LHCN-M2 (cell line): ENCODE results near the gene TMA7. TPM values are rescaled to one million over a fixed set of nuclear protein-coding genes. Genes with fewer than 3 reads are reported as not detected.
"Not testable (repeated sequence)": the region's sequence is repeated elsewhere in the genome, so short reads cannot be mapped to it uniquely, and the experiment has no call there.

ENCODE experiments used
- DNase-seq: peaks from one replicate; pipeline ENCODE4 v3.0.0-alpha.2; 2012; ENCODE audit warnings: low read depth
- total RNA-seq: library from RNA; depleted of rRNA; stranded (reverse); fragments of >200 nt; gene quantifications from 2 replicates; pipeline ENCODE4 v1.2.3, GENCODE V29; 2014

Gene TMA7
- total RNA-seq, 1 experiment from 2014 or later: 406 TPM

GRCh38 chr3:48435774-48436476 is 4.1 kb upstream of the TMA7 start:
- peak; percentile 72 for DNase-seq

- no peak for DNase-seq
Measured at GRCh38 chr3:48436477-48436787, 3.6 kb upstream of the TMA7 start.

GRCh38 chr3:48436855-48437254 is 3.2 kb upstream of the TMA7 start:
- DNase-seq: no peak

DNA sequence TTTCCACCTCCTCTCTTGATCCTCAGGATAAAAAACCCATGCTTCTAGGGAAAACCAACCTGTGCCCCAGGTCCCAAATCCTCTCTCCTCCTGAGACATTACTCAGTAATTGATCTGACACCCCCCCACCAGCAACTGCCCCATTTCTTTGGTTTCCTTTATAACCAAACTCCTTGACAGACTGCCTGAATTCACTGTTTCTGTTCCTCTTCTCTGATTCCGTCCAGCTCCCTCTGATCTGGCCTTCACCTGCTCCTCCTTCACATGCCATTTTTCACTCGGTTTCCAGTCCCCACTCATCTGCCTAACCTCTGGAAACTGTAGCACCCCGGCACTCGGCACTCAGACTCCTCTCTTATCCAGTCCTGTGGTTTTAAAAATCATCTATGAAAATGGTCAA is 2.2 kb upstream of the TMA7 start:
- no peak for DNase-seq

GRCh38 chr3:48440590-48440958 is 517 bp downstream of the TMA7 start:
- no peak for DNase-seq

GRCh38 chr3:48441940-48442339 is 1.9 kb downstream of the TMA7 start:
- no peak for DNase-seq

GRCh38 chr3:48445277-48445882 is 5.3 kb downstream of the TMA7 start:
- no peak for DNase-seq

DNA sequence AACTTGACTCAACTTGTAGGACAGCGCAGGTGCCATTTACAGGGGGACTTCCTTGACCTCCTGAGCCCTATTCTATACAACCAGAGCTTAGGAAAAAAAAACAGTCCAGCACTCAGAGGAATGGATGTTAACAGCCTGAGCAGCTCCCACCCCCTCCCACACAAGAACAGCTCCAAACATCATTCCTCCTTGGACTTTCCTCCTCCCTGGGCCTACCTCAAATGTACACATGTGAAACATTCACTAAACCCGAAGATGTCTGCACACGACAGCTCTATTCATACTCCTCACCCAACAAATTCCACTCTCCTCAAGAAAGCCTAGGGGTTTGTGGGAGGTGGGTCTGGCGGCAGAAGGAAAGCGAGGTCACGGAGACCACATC is 6.0 kb downstream of the TMA7 start:
- DNase-seq: no peak

GRCh38 chr3:48446425-48447193 is 6.6 kb downstream of the TMA7 start, which contains the start of gene ATRIP:
Gene ATRIP (plus strand): TSS chr3:48446737. CDS start chr3:48446846, 109 bp downstream.
- peak; percentile 83 for DNase-seq

- DNase-seq: no peak
Measured at GRCh38 chr3:48451270-48451669, 11.2 kb downstream of the TMA7 start.

GRCh38 chr3:48456456-48456855 is 16.4 kb downstream of the TMA7 start:
- DNase-seq: no peak

DNA sequence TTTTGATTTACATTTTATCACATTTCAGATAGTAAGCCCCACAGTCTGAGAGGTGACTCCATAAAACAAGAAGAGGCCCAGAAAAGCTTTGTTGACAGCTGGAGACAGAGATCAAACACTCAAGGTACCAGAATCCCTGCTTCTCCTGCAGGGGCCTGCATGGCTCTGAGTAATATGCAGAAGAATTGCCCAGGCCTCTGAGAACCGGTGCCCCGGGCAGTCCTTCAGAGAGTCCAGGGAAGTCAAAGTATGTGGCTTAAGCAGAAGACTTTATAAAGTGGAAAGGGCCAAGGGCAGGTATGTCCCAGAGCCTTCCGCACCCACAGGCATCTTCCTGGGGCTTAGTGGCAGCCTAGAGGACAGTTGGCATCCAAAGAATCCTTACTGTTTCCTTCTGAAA is 19.3 kb downstream of the TMA7 start:
- DNase-seq: no peak

GRCh38 chr3:48459773-48460516 is 19.9 kb downstream of the TMA7 start:
- no peak for DNase-seq

DNA sequence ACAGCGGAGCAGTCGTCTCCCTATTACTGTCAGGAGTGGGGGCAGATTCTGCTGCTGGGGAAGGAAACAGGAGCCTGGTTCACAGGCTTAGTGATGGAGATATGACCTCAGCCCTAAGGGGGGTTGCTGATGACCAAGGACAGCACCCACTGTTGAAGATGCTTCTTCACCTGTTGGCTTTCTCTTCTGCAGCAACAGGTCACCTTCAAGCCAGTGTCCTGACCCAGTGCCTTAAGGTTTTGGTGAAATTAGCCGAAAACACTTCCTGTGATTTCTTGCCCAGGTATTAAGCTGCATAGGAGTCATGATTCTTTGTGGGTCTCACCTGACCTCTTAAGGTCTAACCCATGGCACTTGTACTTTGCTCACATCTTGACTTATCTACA is 20.5 kb downstream of the TMA7 start:
- DNase-seq: no peak

GRCh38 chr3:48461767-48462166 is 21.7 kb downstream of the TMA7 start:
- DNase-seq: not testable (repeated sequence)

GRCh38 chr3:48463703-48464102 is 23.6 kb downstream of the TMA7 start:
- DNase-seq: no peak

DNA sequence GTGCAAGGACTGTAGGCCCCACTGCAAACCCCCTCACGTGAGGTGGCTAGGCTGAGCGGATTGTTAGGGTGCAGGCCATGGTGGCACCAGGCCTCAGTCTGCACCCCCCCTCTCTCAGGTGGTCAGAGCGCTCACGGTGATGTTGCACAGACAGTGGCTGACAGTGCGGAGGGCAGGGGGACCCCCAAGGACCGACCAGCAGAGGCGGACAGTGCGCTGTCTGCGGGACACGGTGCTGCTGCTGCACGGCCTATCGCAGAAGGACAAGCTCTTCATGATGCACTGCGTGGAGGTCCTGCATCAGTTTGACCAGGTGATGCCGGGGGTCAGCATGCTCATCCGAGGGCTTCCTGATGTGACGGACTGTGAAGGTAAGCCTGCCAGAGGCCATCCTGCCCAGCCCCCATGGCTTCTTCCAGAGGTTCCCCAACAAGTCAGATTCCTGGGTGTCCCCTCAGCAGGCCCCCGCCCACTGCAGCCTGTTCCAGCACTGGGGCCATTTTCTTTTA is 24.7 kb downstream of the TMA7 start:
- no peak for DNase-seq

- no peak for DNase-seq
Measured at GRCh38 chr3:48465237-48465530, 25.1 kb downstream of the TMA7 start.

DNA sequence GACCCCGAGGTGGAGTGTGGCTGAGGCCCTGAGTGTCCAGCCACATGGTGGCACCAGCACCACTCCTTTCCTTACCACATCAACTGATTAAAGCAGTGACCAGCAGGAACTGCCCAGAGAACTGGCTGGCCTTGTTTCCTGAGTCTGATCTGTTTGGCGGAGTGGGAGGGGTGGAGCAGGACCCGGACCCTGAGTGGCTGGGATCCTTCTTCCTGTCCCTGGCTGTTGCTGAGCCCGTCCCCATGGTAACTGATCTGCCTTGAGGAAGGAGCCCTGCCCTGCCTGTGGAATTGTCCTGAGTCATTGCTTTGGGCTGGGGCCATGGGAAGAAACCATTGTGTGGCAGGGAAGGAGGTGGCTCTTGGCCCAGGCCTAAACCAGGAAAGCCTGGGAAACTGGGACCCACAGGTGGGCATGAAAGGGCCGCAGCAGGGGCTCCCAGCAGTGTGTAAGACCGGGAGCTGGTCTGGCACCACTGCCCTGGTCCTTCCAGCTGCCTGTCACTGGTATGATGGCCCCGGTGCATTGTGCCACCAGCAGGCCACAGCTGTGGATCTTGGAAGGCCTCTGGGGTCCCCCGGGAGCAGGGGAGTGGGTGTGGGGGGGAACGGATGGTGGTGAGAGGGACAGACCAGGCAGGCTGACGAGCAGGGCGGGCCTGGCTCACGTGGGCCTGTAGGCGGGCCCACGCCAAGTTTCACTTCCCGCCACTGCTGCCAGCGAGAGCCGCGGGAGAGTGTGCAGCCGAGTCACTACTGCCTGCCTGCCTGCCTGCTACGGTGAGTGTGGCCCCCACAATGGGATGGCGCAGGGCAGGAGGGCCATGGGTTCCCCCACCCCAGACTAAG is 25.7 kb downstream of the TMA7 start:
- peak; percentile 100 for DNase-seq

DNA sequence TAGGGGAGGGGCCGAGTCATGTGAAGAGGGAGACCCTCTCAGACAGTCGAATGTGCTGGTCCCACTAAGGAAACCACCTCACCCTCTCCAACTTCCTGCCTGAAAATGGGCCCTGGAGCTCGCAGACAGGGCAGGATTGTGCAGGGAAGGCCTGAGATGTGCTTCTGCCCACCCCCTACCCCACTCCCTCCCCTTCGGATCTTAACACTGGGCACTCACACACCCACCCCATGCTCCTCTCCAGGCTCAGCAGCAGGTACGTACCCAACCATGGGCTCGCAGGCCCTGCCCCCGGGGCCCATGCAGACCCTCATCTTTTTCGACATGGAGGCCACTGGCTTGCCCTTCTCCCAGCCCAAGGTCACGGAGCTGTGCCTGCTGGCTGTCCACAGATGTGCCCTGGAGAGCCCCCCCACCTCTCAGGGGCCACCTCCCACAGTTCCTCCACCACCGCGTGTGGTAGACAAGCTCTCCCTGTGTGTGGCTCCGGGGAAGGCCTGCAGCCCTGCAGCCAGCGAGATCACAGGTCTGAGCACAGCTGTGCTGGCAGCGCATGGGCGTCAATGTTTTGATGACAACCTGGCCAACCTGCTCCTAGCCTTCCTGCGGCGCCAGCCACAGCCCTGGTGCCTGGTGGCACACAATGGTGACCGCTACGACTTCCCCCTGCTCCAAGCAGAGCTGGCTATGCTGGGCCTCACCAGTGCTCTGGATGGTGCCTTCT is 26.5 kb downstream of the TMA7 start:
- DNase-seq: peak; percentile 25

DNA sequence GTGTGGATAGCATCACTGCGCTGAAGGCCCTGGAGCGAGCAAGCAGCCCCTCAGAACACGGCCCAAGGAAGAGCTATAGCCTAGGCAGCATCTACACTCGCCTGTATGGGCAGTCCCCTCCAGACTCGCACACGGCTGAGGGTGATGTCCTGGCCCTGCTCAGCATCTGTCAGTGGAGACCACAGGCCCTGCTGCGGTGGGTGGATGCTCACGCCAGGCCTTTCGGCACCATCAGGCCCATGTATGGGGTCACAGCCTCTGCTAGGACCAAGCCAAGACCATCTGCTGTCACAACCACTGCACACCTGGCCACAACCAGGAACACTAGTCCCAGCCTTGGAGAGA is 27.0 kb downstream of the TMA7 start:
- DNase-seq: no peak
